HCT116 (cell line): ENCODE results near the gene DIDO1. TPM values are rescaled to one million over a fixed set of nuclear protein-coding genes. Genes with fewer than 3 reads are reported as not detected.

ENCODE experiments used
- ATAC-seq: fragments of 200-7000 bp; cut with Tn5 transposase; 2 replicates; pipeline ENCODE4 v1.9.1; 2020; ENCODE audit warnings: mild to moderate bottlenecking, moderate library complexity
- BruUV-seq: library from RNA; stranded (reverse); fragments of 400-500 nt; replicated peaks from 2 replicates; lab custom pipeline; 2021; lab: Mats Ljungman, UMichigan
- CTCF ChIA-PET: fragments of 300-600 bp; sonication (Branson Sonifier 250); formaldehyde crosslinking; loops from one replicate; lab custom pipeline; 2021; ENCODE audit warnings: antibody characterized with exemption; lab: Charles Lee
- POLR2A ChIA-PET: fragments of 300-600, 350-600 bp; sonication (Branson Sonifier 250); formaldehyde crosslinking; loops from one replicate; lab custom pipeline; 2021; ENCODE audit warnings: antibody characterized with exemption; lab: Charles Lee
- RAD21 ChIA-PET, 2 experiments: fragments of 300-600 bp; sonication (Branson Sonifier 250); formaldehyde crosslinking; loops; one replicate each; lab custom pipeline; 2023; ENCODE audit warnings: low total read pairs in 2 of 2; ENCODE audit not compliant: uncharacterized antibody in 2 of 2, unreplicated experiment in 2 of 2, low non-redundant PET in 1 of 2; lab: Charles Lee
- DNase-seq: peaks from one replicate; pipeline ENCODE4 v3.0.0-alpha.2; 2010; ENCODE audit warnings: low read depth, low spot score
- H2AFZ ChIP-seq: fragments of 200-600 bp; shearing (Covaris generic), sonication (generic); 2 replicates; pipeline ENCODE4 v1.6.1; 2017; ENCODE audit warnings: low read depth, mixed run types, mixed read lengths, antibody characterized with exemption, low read length; ENCODE audit not compliant: poor library complexity, severe bottlenecking
- H3K27ac ChIP-seq: 2 replicates; pipeline ENCODE4 v1.5.1; 2012; ENCODE audit warnings: low read depth, low read length
- H3K27me3 ChIP-seq: fragments of 200-600 bp; sonication (generic); 2 replicates; pipeline ENCODE4 v1.6.1; 2016; ENCODE audit warnings: mixed run types, low read length, mixed read lengths; ENCODE audit not compliant: insufficient read depth
- H3K36me3 ChIP-seq, 2 experiments: fragments of 200-500 bp in 1 of 2; fragments of 200-600 bp in 1 of 2; sonication (Bioruptor generic) in 1 of 2; sonication (generic) in 1 of 2; 2 replicates each; pipeline versions ENCODE4 v1.5.1 to v1.6.1; 2014 to 2016; ENCODE audit warnings: low read length in 2 of 2, inconsistent platforms in 1 of 2, mixed read lengths in 1 of 2, mixed run types in 1 of 2; ENCODE audit not compliant: insufficient read depth in 2 of 2, control insufficient read depth in 1 of 2
- H3K4me1 ChIP-seq, 2 experiments: fragments of 200-600 bp in 1 of 2; sonication (generic) in 1 of 2; 2 replicates each; pipeline versions ENCODE4 v1.5.1 to v1.6.1; 2012 to 2017; ENCODE audit warnings: low read length in 2 of 2, inconsistent platforms in 1 of 2, mild to moderate bottlenecking in 1 of 2, mixed read lengths in 1 of 2, mixed run types in 1 of 2, moderate library complexity in 1 of 2; ENCODE audit not compliant: insufficient read depth in 2 of 2, control insufficient read depth in 1 of 2
- H3K4me2 ChIP-seq: fragments of 200-600 bp; sonication (generic); 2 replicates; pipeline ENCODE4 v1.6.1; 2017; ENCODE audit warnings: mixed run types, low read length, mixed read lengths
- H3K4me3 ChIP-seq, 2 experiments: fragments of 200-600 bp in 1 of 2; sonication (generic) in 1 of 2; replicated peaks in 1 of 2; 2 replicates each; pipeline ENCODE4 v1.5.1; 2011 to 2016; ENCODE audit warnings: low read length in 2 of 2, control low read depth in 1 of 2, low read depth in 1 of 2, mild to moderate bottlenecking in 1 of 2, mixed read lengths in 1 of 2, mixed run types in 1 of 2
- H3K79me2 ChIP-seq: fragments of 200-600 bp; sonication (generic); 2 replicates; pipeline ENCODE4 v1.6.1; 2017; ENCODE audit warnings: mild to moderate bottlenecking, mixed run types, low read length, moderate library complexity, mixed read lengths; ENCODE audit not compliant: insufficient read depth
- H3K9ac ChIP-seq: fragments of 200-600 bp; sonication (generic); 2 replicates; pipeline ENCODE4 v1.6.1; 2016; ENCODE audit warnings: low read length, mixed read lengths
- H3K9me2 ChIP-seq: fragments of 200-600 bp; sonication (generic), shearing (Covaris generic); 2 replicates; pipeline ENCODE4 v1.6.1; 2017; ENCODE audit warnings: mixed run types, mild to moderate bottlenecking, moderate library complexity; ENCODE audit not compliant: insufficient read depth
- H3K9me3 ChIP-seq, 2 experiments: fragments of 200-500 bp in 1 of 2; fragments of 200-600 bp in 1 of 2; sonication (Bioruptor generic) in 1 of 2; sonication (generic) in 1 of 2; 2 replicates each; pipeline ENCODE4 v1.6.1; 2014 to 2017; ENCODE audit warnings: low read length in 2 of 2, mixed read lengths in 2 of 2, inconsistent platforms in 1 of 2, low read depth in 1 of 2, mild to moderate bottlenecking in 1 of 2, mixed run types in 1 of 2, moderate library complexity in 1 of 2; ENCODE audit not compliant: control insufficient read depth in 1 of 2, insufficient read depth in 1 of 2
- H4K20me1 ChIP-seq: fragments of 200-600 bp; sonication (generic), shearing (Covaris generic); 2 replicates; pipeline ENCODE4 v1.6.1; 2017; ENCODE audit warnings: mixed run types, mild to moderate bottlenecking, moderate library complexity; ENCODE audit not compliant: insufficient read depth
- EZH2 ChIP-seq: fragments of 200-600 bp; sonication (generic); IDR thresholded peaks from 2 replicates; pipeline ENCODE4 v1.6.1; 2017; ENCODE audit warnings: antibody characterized with exemption, mixed run types
- EZH2phosphoT487 ChIP-seq: fragments of 200-600 bp; IDR thresholded peaks from 2 replicates; pipeline ENCODE4 v1.6.1; 2018; ENCODE audit warnings: antibody characterized with exemption, borderline replicate concordance
- FOSL1 ChIP-seq: IDR thresholded peaks from 2 replicates; pipeline ENCODE4 v1.6.1; 2012; ENCODE audit warnings: low read depth
- POLR2A ChIP-seq: IDR thresholded peaks from 2 replicates; pipeline ENCODE4 v1.7.0; 2011; ENCODE audit warnings: borderline replicate concordance; ENCODE audit not compliant: insufficient read depth, insufficient read length; ENCODE audit errors: extremely low read depth
- POLR2AphosphoS5 ChIP-seq: IDR thresholded peaks from 2 replicates; pipeline ENCODE4 v1.6.1; 2011; ENCODE audit warnings: mild to moderate bottlenecking, low read depth, low read length, moderate library complexity
- RAD21 ChIP-seq: IDR thresholded peaks from 2 replicates; pipeline ENCODE4 v1.6.1; 2012; ENCODE audit warnings: low read depth, mild to moderate bottlenecking
- SIN3A ChIP-seq: IDR thresholded peaks from 2 replicates; pipeline ENCODE4 v1.6.1; 2012; ENCODE audit warnings: low read depth
- YY1 ChIP-seq: IDR thresholded peaks from 2 replicates; pipeline ENCODE4 v1.6.1; 2011; ENCODE audit warnings: low read length, low read depth, moderate library complexity, mild to moderate bottlenecking; ENCODE audit not compliant: insufficient replicate concordance; ENCODE audit errors: extremely low read depth
- intact Hi-C: fragments of 100-400 bp; cut with micrococcal nuclease; formaldehyde crosslinking; loops from 2 replicates; pipeline ENCODE4 v1.10.0; 2022
- total RNA-seq: library from RNA; stranded (reverse); gene quantifications from one replicate; pipeline ENCODE4 v1.2.1, GENCODE V29; 2021; ENCODE audit not compliant: unreplicated experiment
- TF ChIP-seq, protein P1 (sequence below): IDR thresholded peaks from 2 replicates; pipeline ENCODE4 v1.6.1; 2012
- TF ChIP-seq, protein P2 (sequence below): IDR thresholded peaks from 2 replicates; pipeline ENCODE4 v1.6.1; 2012; ENCODE audit warnings: low read depth

The DIDO1 gene
- total RNA-seq, 1 experiment from 2014 or later: 41.4 TPM

DNA sequence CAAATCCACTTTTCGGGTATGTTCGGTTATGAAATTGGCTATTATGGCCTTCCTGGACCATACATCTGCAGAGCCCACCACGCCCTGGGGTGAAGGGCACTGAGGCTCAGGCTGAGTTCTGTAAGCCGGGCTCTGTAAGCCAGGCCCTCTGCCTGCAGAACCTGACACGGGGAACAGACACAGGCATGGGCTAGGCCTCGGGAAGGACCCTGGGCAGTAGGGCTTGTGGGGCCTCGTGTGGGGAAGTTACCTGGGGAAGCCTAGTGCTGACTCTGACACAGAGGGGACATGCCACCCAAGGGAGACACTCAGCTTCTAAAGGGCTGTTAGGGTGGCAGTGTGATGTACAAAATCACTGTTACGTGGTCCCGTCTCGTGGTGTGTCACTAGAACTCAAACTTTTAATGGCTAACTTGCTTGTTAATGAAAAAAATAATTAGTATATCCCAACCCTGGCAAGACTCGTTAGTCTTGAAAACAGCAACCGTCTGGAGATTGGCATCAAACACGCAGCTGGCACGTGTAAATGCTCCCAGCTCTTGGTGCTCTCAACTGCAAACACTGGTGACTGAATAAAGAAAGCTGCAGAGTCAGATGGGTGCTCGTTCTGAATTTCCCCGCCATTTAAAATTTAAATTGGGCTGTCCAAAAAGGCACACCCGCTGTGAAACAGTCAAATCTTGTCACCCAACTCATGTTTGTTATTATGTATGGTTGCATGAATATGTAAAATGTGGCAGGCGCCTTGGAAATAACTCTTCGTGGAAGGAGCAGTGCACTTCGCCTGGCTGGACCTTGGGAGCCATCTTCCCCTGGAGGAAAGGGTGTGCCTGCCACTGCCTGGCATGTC, 41.0 kb downstream of the DIDO1 start:
- H3K9me3 ChIP-seq: no peaks in the 10 kb centered on the region
- TF ChIP-seq FOSL1 (no peak), SIN3A (no peak), EZH2 (no peak), POLR2A (no peak), YY1 (no peak), RAD21 (no peak), POLR2AphosphoS5 (no peak), EZH2phosphoT487 (no peak)
- TF ChIP-seq, protein P1, sequence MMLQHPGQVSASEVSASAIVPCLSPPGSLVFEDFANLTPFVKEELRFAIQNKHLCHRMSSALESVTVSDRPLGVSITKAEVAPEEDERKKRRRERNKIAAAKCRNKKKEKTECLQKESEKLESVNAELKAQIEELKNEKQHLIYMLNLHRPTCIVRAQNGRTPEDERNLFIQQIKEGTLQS: no peak
- TF ChIP-seq, protein P2, sequence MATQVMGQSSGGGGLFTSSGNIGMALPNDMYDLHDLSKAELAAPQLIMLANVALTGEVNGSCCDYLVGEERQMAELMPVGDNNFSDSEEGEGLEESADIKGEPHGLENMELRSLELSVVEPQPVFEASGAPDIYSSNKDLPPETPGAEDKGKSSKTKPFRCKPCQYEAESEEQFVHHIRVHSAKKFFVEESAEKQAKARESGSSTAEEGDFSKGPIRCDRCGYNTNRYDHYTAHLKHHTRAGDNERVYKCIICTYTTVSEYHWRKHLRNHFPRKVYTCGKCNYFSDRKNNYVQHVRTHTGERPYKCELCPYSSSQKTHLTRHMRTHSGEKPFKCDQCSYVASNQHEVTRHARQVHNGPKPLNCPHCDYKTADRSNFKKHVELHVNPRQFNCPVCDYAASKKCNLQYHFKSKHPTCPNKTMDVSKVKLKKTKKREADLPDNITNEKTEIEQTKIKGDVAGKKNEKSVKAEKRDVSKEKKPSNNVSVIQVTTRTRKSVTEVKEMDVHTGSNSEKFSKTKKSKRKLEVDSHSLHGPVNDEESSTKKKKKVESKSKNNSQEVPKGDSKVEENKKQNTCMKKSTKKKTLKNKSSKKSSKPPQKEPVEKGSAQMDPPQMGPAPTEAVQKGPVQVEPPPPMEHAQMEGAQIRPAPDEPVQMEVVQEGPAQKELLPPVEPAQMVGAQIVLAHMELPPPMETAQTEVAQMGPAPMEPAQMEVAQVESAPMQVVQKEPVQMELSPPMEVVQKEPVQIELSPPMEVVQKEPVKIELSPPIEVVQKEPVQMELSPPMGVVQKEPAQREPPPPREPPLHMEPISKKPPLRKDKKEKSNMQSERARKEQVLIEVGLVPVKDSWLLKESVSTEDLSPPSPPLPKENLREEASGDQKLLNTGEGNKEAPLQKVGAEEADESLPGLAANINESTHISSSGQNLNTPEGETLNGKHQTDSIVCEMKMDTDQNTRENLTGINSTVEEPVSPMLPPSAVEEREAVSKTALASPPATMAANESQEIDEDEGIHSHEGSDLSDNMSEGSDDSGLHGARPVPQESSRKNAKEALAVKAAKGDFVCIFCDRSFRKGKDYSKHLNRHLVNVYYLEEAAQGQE: no peak
- TF ChIP-seq, all 23 proteins: peak for 0
- ChIA-PET RAD21 (no interaction called here), CTCF (no interaction called here), POLR2A (no interaction called here)
- DNase-seq: no peak
- Histone ChIP-seq H3K36me3 (peaks cover 4 to 17% of the 10 kb centered on the region in 2 experiments; a peak in 3 of 4 replicates), H3K27me3 (no peaks in the 10 kb centered on the region), H4K20me1 (no peaks in the 10 kb centered on the region), H2AFZ (no peak overlapping the region), H3K4me2 (no peak overlapping the region), H3K27ac (no peak overlapping the region), H3K4me3 (no peak overlapping the region), H3K4me1 (no peaks in the 10 kb centered on the region), H3K79me2 (no peaks in the 10 kb centered on the region), H3K9ac (no peak overlapping the region), H3K9me2 (no peaks in the 10 kb centered on the region)
- BruUV-seq: no TSS peak
- ATAC-seq: no peak
- intact Hi-C loops: no loop called here
